Bronchial epithelial cell (primary cell): ENCODE data around the gene RGS6. TPM values are rescaled to one million over a fixed set of nuclear protein-coding genes. Genes with fewer than 3 reads are reported as not detected.
A peak's percentile ranks its signal among the peaks of the same experiment; 100 is the strongest.

ENCODE experiments used
- DNase-seq: peaks from one replicate; pipeline ENCODE4 v3.0.0-alpha.2; 2010; ENCODE audit warnings: low read depth
- FAIRE-seq: peaks from 2 replicates; lab custom pipeline; 2011; peaks lifted over from hg19 to GRCh38; lab: Jason Lieb, UNC
- H3K27me3 ChIP-seq: 2 replicates; pipeline ENCODE4 v1.5.1; 2011; ENCODE audit warnings: low read length; ENCODE audit not compliant: control insufficient read depth, insufficient read depth
- H3K36me3 ChIP-seq: 2 replicates; pipeline ENCODE4 v1.5.1; 2011; ENCODE audit warnings: low read length; ENCODE audit not compliant: control insufficient read depth, insufficient read depth
- H3K4me3 ChIP-seq: 2 replicates; pipeline ENCODE4 v1.5.1; 2011; ENCODE audit warnings: mild to moderate bottlenecking, low read depth, low read length, control low read depth
- total RNA-seq: library from RNA; depleted of rRNA; stranded (reverse); fragments of >200 nt; gene quantifications from 2 replicates; pipeline ENCODE4 v1.2.1, GENCODE V29; 2014
- TF ChIP-seq, protein P1 (sequence below): IDR thresholded peaks from 2 replicates; pipeline ENCODE4 v1.5.1; 2011; ENCODE audit warnings: mild to moderate bottlenecking, moderate library complexity, low read length, control low read depth, inconsistent platforms; ENCODE audit not compliant: insufficient read depth, severe bottlenecking

The RGS6 gene
- total RNA-seq, 1 donor from 2014 or later = not detected

DNA sequence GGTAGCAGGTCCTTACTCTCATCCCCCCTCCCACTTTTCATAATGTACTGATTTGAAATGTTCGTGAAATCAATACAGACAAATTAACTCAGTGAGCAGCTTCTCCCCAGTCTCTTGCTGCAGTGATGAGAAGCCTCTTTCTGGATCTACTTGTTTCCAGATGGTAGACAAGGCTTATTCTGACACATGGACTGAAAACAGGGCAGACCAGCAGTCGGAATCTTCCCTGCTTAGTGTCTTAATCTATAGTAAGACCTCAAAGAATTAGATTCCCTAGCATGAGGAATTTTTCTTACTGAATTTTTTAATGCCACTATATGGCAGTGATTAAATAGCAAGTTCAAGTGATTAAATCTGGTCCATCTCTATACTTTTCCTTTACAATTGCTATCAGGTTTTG is 120.1 kb downstream of the RGS6 start:
- no peaks in the 10 kb centered on the region for H3K27me3 ChIP-seq
- FAIRE-seq = no peak
- no peak overlapping the region for H3K4me3 ChIP-seq
- TF ChIP-seq, protein P1, sequence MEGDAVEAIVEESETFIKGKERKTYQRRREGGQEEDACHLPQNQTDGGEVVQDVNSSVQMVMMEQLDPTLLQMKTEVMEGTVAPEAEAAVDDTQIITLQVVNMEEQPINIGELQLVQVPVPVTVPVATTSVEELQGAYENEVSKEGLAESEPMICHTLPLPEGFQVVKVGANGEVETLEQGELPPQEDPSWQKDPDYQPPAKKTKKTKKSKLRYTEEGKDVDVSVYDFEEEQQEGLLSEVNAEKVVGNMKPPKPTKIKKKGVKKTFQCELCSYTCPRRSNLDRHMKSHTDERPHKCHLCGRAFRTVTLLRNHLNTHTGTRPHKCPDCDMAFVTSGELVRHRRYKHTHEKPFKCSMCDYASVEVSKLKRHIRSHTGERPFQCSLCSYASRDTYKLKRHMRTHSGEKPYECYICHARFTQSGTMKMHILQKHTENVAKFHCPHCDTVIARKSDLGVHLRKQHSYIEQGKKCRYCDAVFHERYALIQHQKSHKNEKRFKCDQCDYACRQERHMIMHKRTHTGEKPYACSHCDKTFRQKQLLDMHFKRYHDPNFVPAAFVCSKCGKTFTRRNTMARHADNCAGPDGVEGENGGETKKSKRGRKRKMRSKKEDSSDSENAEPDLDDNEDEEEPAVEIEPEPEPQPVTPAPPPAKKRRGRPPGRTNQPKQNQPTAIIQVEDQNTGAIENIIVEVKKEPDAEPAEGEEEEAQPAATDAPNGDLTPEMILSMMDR = no peak
- no peaks in the 10 kb centered on the region for H3K36me3 ChIP-seq
- no peak for DNase-seq

DNA sequence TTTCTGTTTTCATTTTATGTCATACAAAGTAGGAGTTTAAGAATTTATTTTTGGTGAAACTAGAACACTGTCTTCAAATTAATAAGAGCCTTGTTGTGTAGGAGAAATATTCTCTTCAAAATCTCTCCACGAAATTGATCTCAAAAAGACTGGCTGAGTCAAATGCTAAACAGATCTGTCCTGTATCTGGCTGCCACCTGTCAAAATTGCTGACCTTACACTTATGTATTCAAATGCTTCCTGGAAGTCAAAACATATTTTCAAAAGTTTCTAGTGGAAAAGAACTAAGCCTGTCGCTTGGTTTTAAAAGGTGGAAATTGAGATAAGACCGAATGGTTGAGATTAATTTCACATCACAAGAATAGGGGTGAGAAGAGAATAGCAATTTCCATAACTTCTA is 121.4 kb downstream of the RGS6 start:
- H3K27me3 ChIP-seq = no peaks in the 10 kb centered on the region
- DNase-seq (no peak), FAIRE-seq (no peak)
- H3K36me3 ChIP-seq = no peaks in the 10 kb centered on the region
- TF ChIP-seq, protein P1 = no peak
- no peak overlapping the region for H3K4me3 ChIP-seq

DNA sequence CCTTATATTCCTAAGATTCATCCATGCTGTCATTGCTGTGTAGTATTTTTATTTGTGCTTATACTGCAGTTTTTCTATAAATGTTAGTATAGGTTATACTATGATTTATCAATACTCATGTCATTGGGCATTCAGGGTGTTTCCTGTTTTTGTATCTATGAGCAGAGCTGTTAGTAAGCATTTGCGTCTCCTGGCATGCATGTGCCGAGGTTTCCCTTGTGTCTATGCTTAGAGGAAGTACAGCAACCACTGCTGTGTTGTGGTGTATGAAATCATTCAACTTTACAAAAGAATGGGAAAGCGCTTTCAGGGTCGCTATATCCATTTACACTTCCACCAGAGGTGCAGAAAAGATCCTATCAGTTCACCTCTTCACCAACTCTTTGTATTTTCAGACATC is 122.7 kb downstream of the RGS6 start:
- DNase-seq = no peak
- Histone ChIP-seq H3K36me3 (no peaks in the 10 kb centered on the region), H3K27me3 (no peaks in the 10 kb centered on the region), H3K4me3 (no peak overlapping the region)
- TF ChIP-seq, protein P1 = no peak
- no peak for FAIRE-seq

DNA sequence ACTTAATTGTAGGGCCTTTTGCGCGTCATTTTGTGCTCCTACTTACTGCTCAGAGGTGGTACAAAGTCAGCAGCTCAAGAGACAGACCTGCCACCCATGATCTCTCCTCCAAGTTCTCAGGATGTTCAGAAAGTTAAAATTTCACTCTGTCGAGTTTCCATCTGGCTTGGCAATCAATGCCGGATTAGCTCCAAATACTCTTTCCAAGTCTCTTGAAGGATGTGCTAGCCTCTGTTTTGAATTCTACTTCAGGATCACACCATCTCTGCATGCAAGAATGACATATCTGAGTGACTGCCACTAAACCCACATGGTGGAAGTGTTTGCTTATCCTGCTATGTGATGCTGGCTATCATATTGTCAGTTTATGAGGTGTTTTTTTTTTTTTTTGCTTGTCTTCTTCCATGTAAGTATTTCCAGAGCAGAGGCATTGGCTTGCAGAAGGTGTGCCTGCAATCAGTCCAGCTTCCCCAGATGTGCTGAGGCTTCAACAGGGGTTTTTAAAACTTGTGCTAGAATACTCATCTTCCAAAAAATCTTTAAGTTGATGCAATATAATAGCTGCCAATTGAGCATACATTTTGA is 125.6 kb downstream of the RGS6 start:
- FAIRE-seq (no peak), DNase-seq (no peak)
- TF ChIP-seq, protein P1 = no peak
- Histone ChIP-seq H3K36me3 (no peaks in the 10 kb centered on the region), H3K4me3 (no peak overlapping the region), H3K27me3 (no peaks in the 10 kb centered on the region)

DNA sequence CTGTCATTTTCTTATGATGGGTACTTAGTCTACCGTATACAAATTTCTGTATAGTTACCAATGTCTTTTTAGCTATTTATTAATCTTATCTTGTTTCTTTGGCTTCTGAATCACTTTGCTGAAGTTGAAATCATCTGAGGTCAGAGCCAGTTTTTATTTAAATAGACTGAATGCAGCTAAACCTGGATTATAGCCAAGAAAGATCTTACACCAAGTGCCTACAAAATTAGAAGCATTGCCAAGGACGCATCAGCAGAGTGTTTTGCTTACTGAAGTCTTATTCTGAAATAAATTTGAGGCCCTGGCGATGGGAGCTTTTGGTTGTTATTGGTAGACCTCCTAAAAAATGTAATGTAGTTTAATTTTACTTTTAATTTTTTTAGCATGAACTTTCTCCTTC is 128.2 kb downstream of the RGS6 start:
- DNase-seq (no peak), FAIRE-seq (no peak)
- no peak overlapping the region for H3K4me3 ChIP-seq
- TF ChIP-seq, protein P1 = no peak
- H3K36me3 ChIP-seq = no peaks in the 10 kb centered on the region
- no peaks in the 10 kb centered on the region for H3K27me3 ChIP-seq

DNA sequence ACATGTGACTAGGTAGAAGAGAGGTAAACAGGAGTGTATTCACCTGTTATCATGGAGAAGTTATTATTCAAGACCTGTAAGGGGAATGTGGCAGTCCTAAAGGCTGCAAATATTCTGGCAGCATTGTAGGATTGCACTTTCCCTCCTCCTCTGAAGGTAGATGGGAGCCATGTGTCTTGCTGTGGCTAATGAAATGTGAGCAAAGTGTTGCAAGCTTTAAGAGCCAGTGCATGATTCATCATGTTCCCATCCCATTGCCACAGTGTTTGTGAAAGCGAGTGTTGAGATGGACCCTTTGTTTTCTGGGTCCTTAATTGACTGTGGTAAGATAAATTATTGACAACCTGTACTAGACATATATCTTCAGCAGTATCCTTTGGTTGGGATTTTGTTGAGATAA is 128.7 kb downstream of the RGS6 start:
- peak; percentile 14 for DNase-seq
- H3K27me3 ChIP-seq = no peaks in the 10 kb centered on the region
- FAIRE-seq = no peak

More for the DNA sequence above, 128.7 kb downstream of the RGS6 start:
- TF ChIP-seq, protein P1 = no peak
- H3K4me3 ChIP-seq = no peak overlapping the region
- H3K36me3 ChIP-seq = no peaks in the 10 kb centered on the region
